T-helper 1 cell (primary cell): Measurements from ENCODE around the gene CRKL.

Experiments used
- DNase-seq, 5 donors: peaks; one replicate each; pipeline ENCODE4 v3.0.0-alpha.2; 2012 to 2020

CRKL gene

GRCh38 chr22:20983081-20983771, 66.0 kb downstream of the CRKL start:
- no peak for DNase-seq

GRCh38 chr22:20985720-20986119, 68.5 kb downstream of the CRKL start:
- DNase-seq = no peak

GRCh38 chr22:20986365-20986764, 69.2 kb downstream of the CRKL start:
- no peak for DNase-seq

- DNase-seq = no peak
These were observed 70.2 kb downstream of the CRKL start for GRCh38 chr22:20987375-20987774.

GRCh38 chr22:20988573-20989322, 71.5 kb downstream of the CRKL start:
- DNase-seq = no peak

GRCh38 chr22:20989323-20990138, 72.3 kb downstream of the CRKL start:
- DNase-seq = no peak

- DNase-seq = no peak
These were observed 73.3 kb downstream of the CRKL start for GRCh38 chr22:20990184-20991180.

- DNase-seq = no peak
These were observed 74.2 kb downstream of the CRKL start for GRCh38 chr22:20991252-20992055.

GRCh38 chr22:20992056-20992442, 74.8 kb downstream of the CRKL start:
- DNase-seq = no peak

GRCh38 chr22:20992456-20993303, 75.5 kb downstream of the CRKL start:
- no peak for DNase-seq

GRCh38 chr22:20993304-20994127, 76.3 kb downstream of the CRKL start:
- no peak for DNase-seq

- no peak for DNase-seq
These were observed 77.1 kb downstream of the CRKL start for GRCh38 chr22:20994128-20994901.

GRCh38 chr22:20994902-20995241, 77.7 kb downstream of the CRKL start:
- DNase-seq = no peak

GRCh38 chr22:20995329-20996030, 78.3 kb downstream of the CRKL start:
- DNase-seq = no peak

GRCh38 chr22:20996031-20996410, 78.8 kb downstream of the CRKL start:
- no peak for DNase-seq

GRCh38 chr22:20996598-20997535, 79.7 kb downstream of the CRKL start:
- no peak for DNase-seq
